ENCODE data around the gene CYP11A1. TPM values are rescaled to one million over a fixed set of nuclear protein-coding genes. Genes with fewer than 3 reads are reported as not detected.

Gene CYP11A1
- total and polyA plus RNA-seq, 10 of the 15 experiments (the other 5 are each of a cell fraction or from before 2014, with no cell fraction given): 0.11 to 1.2 (median 0.23) TPM; not detected in 5

DNA sequence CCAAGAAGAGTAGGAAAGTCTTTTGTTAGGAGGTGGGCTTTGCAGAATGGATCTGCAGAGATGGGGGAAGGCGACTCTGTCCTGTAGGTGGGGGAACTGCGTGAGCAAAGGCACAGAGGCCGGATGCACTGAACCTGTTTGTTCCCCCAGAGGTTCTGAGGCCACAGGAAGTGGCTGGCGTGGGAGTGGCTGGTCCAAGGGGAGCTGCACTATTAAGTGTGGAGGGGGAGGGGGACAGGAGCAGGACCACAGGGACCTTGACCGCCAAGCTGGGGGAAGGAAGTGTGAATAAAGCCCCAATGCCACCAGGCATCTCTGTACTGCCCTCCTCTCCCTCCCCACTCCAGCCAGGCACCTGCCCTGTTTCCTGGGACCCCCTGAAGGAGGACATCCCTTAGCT, 51.8 kb downstream of the CYP11A1 start (continued):
- TF ChIP-seq TCF3 (IDR thresholded peaks at IDR 0.05; ENCODE audit: borderline replicate concordance, insufficient read depth, low read depth, low read length) (no peak), IKZF2 (IDR thresholded peaks at IDR 0.05) (peak; percentile 59 to 60; a peak in 3 of 4 replicates)
- TF ChIP-seq, protein P1, sequence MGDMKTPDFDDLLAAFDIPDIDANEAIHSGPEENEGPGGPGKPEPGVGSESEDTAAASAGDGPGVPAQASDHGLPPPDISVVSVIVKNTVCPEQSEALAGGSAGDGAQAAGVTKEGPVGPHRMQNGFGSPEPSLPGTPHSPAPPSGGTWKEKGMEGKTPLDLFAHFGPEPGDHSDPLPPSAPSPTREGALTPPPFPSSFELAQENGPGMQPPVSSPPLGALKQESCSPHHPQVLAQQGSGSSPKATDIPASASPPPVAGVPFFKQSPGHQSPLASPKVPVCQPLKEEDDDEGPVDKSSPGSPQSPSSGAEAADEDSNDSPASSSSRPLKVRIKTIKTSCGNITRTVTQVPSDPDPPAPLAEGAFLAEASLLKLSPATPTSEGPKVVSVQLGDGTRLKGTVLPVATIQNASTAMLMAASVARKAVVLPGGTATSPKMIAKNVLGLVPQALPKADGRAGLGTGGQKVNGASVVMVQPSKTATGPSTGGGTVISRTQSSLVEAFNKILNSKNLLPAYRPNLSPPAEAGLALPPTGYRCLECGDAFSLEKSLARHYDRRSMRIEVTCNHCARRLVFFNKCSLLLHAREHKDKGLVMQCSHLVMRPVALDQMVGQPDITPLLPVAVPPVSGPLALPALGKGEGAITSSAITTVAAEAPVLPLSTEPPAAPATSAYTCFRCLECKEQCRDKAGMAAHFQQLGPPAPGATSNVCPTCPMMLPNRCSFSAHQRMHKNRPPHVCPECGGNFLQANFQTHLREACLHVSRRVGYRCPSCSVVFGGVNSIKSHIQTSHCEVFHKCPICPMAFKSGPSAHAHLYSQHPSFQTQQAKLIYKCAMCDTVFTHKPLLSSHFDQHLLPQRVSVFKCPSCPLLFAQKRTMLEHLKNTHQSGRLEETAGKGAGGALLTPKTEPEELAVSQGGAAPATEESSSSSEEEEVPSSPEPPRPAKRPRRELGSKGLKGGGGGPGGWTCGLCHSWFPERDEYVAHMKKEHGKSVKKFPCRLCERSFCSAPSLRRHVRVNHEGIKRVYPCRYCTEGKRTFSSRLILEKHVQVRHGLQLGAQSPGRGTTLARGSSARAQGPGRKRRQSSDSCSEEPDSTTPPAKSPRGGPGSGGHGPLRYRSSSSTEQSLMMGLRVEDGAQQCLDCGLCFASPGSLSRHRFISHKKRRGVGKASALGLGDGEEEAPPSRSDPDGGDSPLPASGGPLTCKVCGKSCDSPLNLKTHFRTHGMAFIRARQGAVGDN (IDR thresholded peaks at IDR 0.05): no peak

DNA sequence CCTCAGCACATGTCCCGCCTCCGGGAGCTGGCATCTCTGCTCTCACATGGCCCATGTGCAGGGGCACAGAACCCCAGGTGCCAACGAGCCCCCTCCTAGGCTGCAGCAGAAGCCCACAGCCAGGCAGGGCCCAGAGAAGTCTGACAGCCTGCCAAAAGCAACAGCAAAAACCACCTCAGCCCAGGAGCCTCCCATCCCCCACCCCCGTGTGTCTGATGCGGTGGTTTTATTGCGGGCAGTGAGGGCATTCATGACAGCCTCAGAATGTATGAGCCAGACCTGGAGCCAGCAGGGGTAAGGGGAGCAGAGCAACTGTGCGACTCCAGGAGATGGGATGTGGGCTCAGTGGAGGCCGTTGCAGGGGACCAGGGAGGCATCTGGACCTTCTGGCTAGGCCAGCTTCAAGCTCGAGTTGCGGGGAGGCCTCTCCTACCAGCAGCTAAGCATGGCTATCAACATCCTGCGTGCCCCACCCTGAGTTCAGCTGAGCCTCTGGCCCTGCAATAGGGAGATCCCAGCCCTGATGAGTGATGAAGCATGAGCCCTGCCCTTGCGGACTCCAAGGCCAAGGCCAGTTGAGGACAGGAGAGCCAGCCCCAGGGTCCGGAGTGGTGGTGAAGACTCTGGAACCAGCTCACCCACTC, 52.5 kb downstream of the CYP11A1 start:
- Histone ChIP-seq H2AFZ (ENCODE audit: control insufficient read depth, low read depth, low read length) (peak overlapping the region; percentile 76; the same call in 1 of the 2 replicates), H3K4me1 (ENCODE audit: control insufficient read depth, insufficient read depth, low read length) (peaks cover 45% of the 10 kb centered on the region), H3K4me2 (ENCODE audit: control insufficient read depth, insufficient read depth) (peak overlapping the region; percentile 75), H3K36me3 (ENCODE audit: control insufficient read depth in 2 of 2, insufficient read depth in 2 of 2, low read length in 1 of 2) (no peaks in the 10 kb centered on the region), H3K27me3 (replicated peaks in 1 of 2; ENCODE audit: control insufficient read depth in 2 of 2, insufficient read depth in 2 of 2, low read length in 1 of 2) (no peaks in the 10 kb centered on the region), H4K20me1 (ENCODE audit: control insufficient read depth, insufficient read depth) (no peaks in the 10 kb centered on the region), H3K79me2 (ENCODE audit: control insufficient read depth, insufficient read depth, low read length) (no peaks in the 10 kb centered on the region), H3K4me3 (peak overlapping the region; percentile 51; the same call in 1 of the 2 replicates), H3K27ac (ENCODE audit: control insufficient read depth, insufficient read depth) (peak overlapping the region; percentile 71), H3K9ac (ENCODE audit: control insufficient read depth, insufficient read depth, low read length) (no peak overlapping the region), H3K9me3 (replicated peaks; ENCODE audit: control insufficient read depth, insufficient read depth, low read length) (no peaks in the 10 kb centered on the region)
- RAD21 ChIA-PET (ENCODE audit: unreplicated experiment): no interaction called here
- in situ Hi-C loops (cut with MboI): no loop called here
- no peak for ATAC-seq
- CTCF ChIA-PET: interaction anchor here (1.2 to 2.2 kb wide), 3 partner anchors 7 to 342 kb away, joined by 3 to 5 read pairs (median 3); no protein-coding TSS in a partner anchor
- WGBS (ENCODE audit: insufficient coverage, insufficient replicate concordance, low lambda C conversion rate, missing lambda C conversion rate): 52% methylated on average over 13 of the region's 13 CpGs
- DNase-seq (ENCODE audit: low read depth, low spot score): no peak
- FAIRE-seq: no peak
- no TSS peak for BruUV-seq (replicated peaks)
- POLR2A ChIA-PET: no interaction called here
- intact Hi-C loops (cut with micrococcal nuclease; ENCODE audit: unreplicated experiment): no loop called here
- SMC1A ChIA-PET (ENCODE audit: uncharacterized antibody, unreplicated experiment): interaction anchor here (1.6 kb wide), 1 partner anchor 121 kb away, joined by 3 read pairs; no protein-coding TSS in a partner anchor
- TF ChIP-seq EZH2 (IDR thresholded peaks at IDR 0.05; ENCODE audit: borderline replicate concordance, control insufficient read depth, low read depth, low read length) (no peak), MTA2 (IDR thresholded peaks at IDR 0.05; ENCODE audit: low read depth) (no peak), CEBPB (IDR thresholded peaks at IDR 0.05; ENCODE audit: borderline replicate concordance in 1 of 2, low read depth in 2 of 2, low read length in 2 of 2) (no peak), TARDBP (IDR thresholded peaks at IDR 0.05; ENCODE audit: borderline replicate concordance) (no peak), YBX1 (IDR thresholded peaks at IDR 0.05) (no peak), RAD21 (IDR thresholded peaks at IDR 0.05; ENCODE audit: insufficient read depth, low read depth, low read length) (no peak), ETV6 (conservative IDR thresholded peaks at IDR 0.05 in 1 of 2, IDR thresholded peaks at IDR 0.05 in 1 of 2; ENCODE audit: borderline replicate concordance in 1 of 2, low read depth in 1 of 2) (no peak), SRF (IDR thresholded peaks at IDR 0.05; ENCODE audit: low read depth in 2 of 2, low read length in 2 of 2) (no peak)
- TF ChIP-seq, protein P2, sequence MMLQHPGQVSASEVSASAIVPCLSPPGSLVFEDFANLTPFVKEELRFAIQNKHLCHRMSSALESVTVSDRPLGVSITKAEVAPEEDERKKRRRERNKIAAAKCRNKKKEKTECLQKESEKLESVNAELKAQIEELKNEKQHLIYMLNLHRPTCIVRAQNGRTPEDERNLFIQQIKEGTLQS (IDR thresholded peaks at IDR 0.05; ENCODE audit: borderline replicate concordance, extremely low read depth, low read depth, low read length): no peak
- TF ChIP-seq, protein P3, sequence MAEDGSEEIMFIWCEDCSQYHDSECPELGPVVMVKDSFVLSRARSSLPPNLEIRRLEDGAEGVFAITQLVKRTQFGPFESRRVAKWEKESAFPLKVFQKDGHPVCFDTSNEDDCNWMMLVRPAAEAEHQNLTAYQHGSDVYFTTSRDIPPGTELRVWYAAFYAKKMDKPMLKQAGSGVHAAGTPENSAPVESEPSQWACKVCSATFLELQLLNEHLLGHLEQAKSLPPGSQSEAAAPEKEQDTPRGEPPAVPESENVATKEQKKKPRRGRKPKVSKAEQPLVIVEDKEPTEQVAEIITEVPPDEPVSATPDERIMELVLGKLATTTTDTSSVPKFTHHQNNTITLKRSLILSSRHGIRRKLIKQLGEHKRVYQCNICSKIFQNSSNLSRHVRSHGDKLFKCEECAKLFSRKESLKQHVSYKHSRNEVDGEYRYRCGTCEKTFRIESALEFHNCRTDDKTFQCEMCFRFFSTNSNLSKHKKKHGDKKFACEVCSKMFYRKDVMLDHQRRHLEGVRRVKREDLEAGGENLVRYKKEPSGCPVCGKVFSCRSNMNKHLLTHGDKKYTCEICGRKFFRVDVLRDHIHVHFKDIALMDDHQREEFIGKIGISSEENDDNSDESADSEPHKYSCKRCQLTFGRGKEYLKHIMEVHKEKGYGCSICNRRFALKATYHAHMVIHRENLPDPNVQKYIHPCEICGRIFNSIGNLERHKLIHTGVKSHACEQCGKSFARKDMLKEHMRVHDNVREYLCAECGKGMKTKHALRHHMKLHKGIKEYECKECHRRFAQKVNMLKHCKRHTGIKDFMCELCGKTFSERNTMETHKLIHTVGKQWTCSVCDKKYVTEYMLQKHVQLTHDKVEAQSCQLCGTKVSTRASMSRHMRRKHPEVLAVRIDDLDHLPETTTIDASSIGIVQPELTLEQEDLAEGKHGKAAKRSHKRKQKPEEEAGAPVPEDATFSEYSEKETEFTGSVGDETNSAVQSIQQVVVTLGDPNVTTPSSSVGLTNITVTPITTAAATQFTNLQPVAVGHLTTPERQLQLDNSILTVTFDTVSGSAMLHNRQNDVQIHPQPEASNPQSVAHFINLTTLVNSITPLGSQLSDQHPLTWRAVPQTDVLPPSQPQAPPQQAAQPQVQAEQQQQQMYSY (CRISPR knock-in tag; IDR thresholded peaks at IDR 0.05): no peak
